Urinary bladder (tissue), 4 donors: ENCODE results near the gene CNTN4. TPM values are rescaled to one million over a fixed set of nuclear protein-coding genes. Genes with fewer than 3 reads are reported as not detected.

Experiments
- DNase-seq: peaks from one replicate; pipeline ENCODE4 v3.0.0-alpha.2; 2015; ENCODE audit errors: extremely low spot score
- H3K27ac ChIP-seq: one replicate; pipeline ENCODE4 v1.5.1; 2013; ENCODE audit warnings: low read depth, mild to moderate bottlenecking, moderate library complexity
- H3K36me3 ChIP-seq: one replicate; pipeline ENCODE4 v1.6.1; 2013; ENCODE audit warnings: mild to moderate bottlenecking, moderate library complexity; ENCODE audit not compliant: insufficient read depth
- H3K4me1 ChIP-seq: one replicate; pipeline ENCODE4 v1.6.1; 2013; ENCODE audit warnings: mild to moderate bottlenecking, moderate library complexity; ENCODE audit not compliant: insufficient read depth
- H3K4me3 ChIP-seq: one replicate; pipeline ENCODE4 v1.5.1; 2013; ENCODE audit warnings: low read depth, low read length
- WGBS: extraction: QIAGEN DNeasy Blood & Tissue Kit; methylation state at CpG from one replicate; pipeline ENCODE4 v1.1.7; 2013; 5-methylcytosine and 5-hydroxymethylcytosine counted together
- polyA plus RNA-seq: library from polyadenylated mRNA; stranded (reverse); fragments of 200-250 nt; gene quantifications from one replicate; pipeline ENCODE4 v1.2.3, GENCODE V29; 2013
- small RNA-seq: library from RNA; depleted of rRNA; stranded (forward); fragments of <200 nt; gene quantifications from one replicate; pipeline ENCODE3, GENCODE V24; 2014
- total RNA-seq: library from RNA; depleted of rRNA; stranded (reverse); fragments of >200 nt; gene quantifications from one replicate; pipeline ENCODE4 v1.2.3, GENCODE V29; 2014
- donor health status: healthy with polysubstance abuse.
- donor health status: healthy.

The CNTN4 gene
- total and polyA plus RNA-seq, 2 donors, result 7.2 to 56.6 TPM

DNA sequence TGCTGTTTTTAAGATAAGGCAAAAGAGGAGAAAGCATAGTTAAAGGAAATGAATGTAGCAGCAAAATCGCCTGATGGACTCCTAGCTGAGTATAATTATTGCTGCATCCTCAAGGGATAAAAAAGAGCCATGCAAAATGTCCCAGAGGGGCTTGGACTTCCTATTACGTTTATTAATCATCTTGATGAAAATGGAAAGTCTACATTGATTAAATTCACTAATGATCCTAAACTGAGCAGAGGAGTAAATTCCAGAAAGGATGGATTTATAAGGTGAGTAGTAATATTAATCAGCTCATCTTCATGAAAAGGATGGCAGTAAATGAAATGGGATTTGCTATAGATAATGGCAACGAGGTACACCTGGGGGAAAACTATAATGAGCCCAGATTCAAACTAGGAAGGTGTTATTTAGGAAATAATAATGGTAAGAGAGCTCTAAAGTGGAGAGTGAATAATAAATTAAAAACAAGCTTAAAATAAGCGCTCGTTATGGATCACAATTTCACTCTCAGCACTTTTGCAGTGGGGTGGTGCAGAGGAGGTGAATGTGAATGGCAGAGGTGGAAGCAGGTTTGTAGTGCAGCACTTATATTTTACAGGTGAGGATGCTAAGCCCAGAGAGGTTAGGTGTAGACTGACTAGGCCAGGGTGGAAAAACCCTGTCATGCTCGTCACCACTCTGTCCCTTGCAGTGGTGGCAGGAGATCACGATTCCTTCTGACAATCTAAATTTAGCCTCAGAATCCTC is 989.2 kb downstream of the CNTN4 start:
- DNase-seq, result no peak
- Histone ChIP-seq H3K27ac (no peak overlapping the region), H3K4me3 (no peak overlapping the region), H3K36me3 (no peaks in the 10 kb centered on the region), H3K4me1 (no peaks in the 10 kb centered on the region)
- 68% methylated on average over 7 of the region's 7 CpGs for WGBS

GRCh38 chr3:3089017-3089416 is 990.4 kb downstream of the CNTN4 start:
- Histone ChIP-seq H3K27ac (no peak overlapping the region), H3K4me3 (no peak overlapping the region), H3K4me1 (no peaks in the 10 kb centered on the region), H3K36me3 (no peaks in the 10 kb centered on the region)
- DNase-seq, result no peak
- WGBS, result 81% methylated on average over 4 of the region's 4 CpGs

DNA sequence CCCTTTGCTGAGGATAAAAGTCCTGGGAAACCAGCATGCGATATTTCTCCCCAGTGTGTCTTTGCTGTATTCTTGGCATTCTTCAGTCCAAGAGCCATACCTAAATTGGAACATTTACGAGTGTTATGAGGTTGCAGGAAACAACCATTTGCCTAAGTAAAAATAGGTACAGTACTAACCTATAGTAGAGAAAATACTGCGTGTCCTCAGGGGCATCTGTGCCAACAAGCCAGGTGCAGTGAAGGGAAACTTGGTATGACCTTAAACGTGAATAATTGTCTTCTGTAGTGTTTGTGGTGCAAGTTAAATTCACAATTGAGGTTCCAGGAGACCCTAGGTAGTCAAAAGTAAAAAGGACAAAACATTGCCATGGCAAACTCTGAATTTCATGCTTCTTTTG is 999.3 kb downstream of the CNTN4 start:
- Histone ChIP-seq H3K36me3 (no peaks in the 10 kb centered on the region), H3K4me1 (no peaks in the 10 kb centered on the region), H3K27ac (no peak overlapping the region), H3K4me3 (no peak overlapping the region)
- DNase-seq, result no peak
- 74% methylated on average over 4 of the region's 4 CpGs for WGBS

DNA sequence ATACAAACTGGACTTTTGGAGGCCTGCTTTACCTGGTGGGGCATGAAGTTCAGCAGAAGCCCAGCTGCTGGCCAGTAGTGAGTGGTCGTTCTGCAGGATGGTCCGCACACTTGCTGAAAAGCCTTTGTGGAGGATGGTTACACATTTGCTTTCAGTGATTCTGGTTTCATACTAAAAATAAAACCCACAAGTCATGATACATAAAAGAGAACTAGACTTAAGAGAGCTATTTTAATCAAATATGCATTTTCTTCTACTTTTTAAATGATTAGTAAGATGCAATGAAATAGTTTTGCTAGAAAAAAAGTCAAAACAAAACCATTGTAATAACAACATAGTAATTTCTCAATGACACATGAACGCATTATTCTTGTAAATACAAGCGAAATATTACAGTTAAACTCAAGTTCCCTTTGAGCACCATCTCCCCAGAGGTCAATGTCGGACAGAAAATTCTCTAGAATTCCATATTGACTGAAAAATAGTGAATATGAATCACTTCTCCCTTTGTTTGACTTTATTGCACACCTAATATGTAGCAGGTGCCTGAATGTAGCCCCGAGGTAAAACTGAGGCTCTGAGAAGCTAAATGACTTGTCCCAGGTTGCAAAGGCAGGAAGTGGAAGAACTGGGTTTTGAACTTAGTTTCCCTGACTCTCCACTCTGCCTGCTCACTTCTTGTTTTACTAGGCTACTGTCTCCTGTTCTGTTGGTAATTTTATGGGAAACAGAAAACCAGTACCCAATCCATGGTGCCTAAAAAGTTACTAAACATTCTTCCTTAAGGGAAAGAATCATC is 1003.2 kb downstream of the CNTN4 start:
- no peaks in the 10 kb centered on the region for H3K36me3 ChIP-seq
- H3K4me1 ChIP-seq, result no peaks in the 10 kb centered on the region
- DNase-seq, result no peak
- no peak overlapping the region for H3K4me3 ChIP-seq
- no peak overlapping the region for H3K27ac ChIP-seq
- WGBS, result 87% methylated on average over 6 of the region's 6 CpGs

DNA sequence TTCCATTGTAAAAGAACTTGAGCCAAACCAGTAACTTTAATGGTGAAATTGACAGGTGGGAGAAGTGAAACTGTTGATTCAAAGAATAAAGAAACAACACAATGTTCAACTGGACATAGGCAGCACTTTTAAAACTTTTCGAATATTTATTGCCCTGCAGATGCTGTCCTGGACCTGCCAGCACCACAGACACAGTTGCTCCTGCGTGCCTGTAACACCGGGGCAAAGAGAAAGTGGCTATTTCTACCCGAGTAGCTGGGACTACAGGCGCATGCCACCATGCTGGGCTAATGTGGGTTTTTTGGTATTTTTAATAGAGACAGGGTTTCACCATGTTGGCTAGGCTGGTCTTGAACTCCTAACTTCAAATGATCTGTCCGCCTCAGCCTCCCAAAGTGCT is 1004.1 kb downstream of the CNTN4 start:
- Histone ChIP-seq H3K27ac (no peak overlapping the region), H3K36me3 (no peaks in the 10 kb centered on the region), H3K4me1 (no peaks in the 10 kb centered on the region), H3K4me3 (no peak overlapping the region)
- DNase-seq, result no peak
- 88% methylated on average over 6 of the region's 6 CpGs for WGBS

- 92% methylated on average over 3 of the region's 3 CpGs for WGBS
- no peaks in the 10 kb centered on the region for H3K4me1 ChIP-seq
- H3K4me3 ChIP-seq, result no peak overlapping the region
- no peaks in the 10 kb centered on the region for H3K36me3 ChIP-seq
- H3K27ac ChIP-seq, result no peak overlapping the region
- DNase-seq, result no peak
Observed at GRCh38 chr3:3105246-3105645, 1006.6 kb downstream of the CNTN4 start.

- no peaks in the 10 kb centered on the region for H3K36me3 ChIP-seq
- no peak overlapping the region for H3K27ac ChIP-seq
- 63% methylated on average over 4 of the region's 4 CpGs for WGBS
- H3K4me1 ChIP-seq, result no peaks in the 10 kb centered on the region
- DNase-seq, result no peak
- H3K4me3 ChIP-seq, result no peak overlapping the region
Observed at GRCh38 chr3:3105815-3106214, 1007.1 kb downstream of the CNTN4 start.

DNA sequence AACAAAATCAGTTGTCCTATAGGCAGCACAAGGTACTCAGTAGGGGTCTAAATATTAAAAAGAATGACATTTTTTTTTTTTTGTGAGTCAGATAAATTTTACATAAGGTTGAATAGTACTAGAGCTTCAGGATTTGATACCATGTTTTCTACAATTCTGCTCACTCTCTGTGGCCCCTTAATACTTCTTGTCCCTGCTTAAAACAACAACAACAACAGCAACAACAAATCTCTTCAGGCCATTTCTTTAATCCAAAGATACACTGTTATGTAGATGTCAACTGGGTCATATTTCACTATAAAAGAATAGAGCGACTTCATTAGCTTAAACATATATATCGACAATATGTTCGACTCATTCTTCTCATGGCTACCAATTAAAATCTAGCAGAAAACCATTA is 1008.5 kb downstream of the CNTN4 start:
- Histone ChIP-seq H3K4me1 (no peaks in the 10 kb centered on the region), H3K36me3 (no peaks in the 10 kb centered on the region), H3K4me3 (no peak overlapping the region), H3K27ac (no peak overlapping the region)
- DNase-seq, result no peak
- 97% methylated on average over 3 of the region's 3 CpGs for WGBS

Small RNA genes within 50 kb of the gene (small RNA-seq; reads per million reads assigned to genes)
- gene RF00416, result not detected
- not detected for gene RN7SKP144
